Measurements from ENCODE around the gene GALP.
"Not testable (repeated sequence)": the region's sequence is repeated elsewhere in the genome, so short reads cannot be mapped to it uniquely, and the experiment has no call there.

Gene GALP

DNA sequence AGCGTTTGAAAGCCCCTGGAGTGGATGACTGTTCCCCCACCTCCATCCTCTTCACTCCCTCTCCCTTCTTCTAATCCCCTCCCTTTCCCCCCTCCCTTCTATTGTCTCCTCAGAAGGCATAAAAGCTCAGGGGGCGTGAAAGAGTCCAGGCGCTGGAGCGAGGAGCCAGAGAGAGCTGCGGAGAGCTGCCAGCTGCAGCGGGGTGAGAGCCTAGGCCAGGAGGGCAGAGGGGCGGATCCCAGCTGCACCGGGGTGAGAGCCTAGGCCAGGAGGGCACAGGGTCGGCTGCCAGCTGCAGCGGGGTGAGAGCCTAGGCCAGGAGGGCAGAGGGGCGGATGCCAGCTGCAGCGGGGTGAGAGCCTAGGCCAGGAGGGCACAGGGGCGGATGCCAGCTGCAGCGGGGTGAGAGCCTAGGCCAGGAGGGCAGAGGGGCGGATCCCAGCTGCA is at the start of gene GALP:
Gene GALP (plus strand): TSS at position 148 of the 447 bp plus-strand sequence. CDS start 1,101 bp downstream, outside the sequence.
- DNase-seq: not testable (repeated sequence)

- no peak for DNase-seq
These were observed 48.6 kb upstream of the GALP start for GRCh38 chr19:56126983-56127780.

GRCh38 chr19:56130006-56130405 is 45.8 kb upstream of the GALP start:
- DNase-seq: no peak

- DNase-seq: no peak
These were observed 44.2 kb upstream of the GALP start for GRCh38 chr19:56131651-56132050.

- no peak for DNase-seq
These were observed 43.4 kb upstream of the GALP start for GRCh38 chr19:56132316-56132822.

DNA sequence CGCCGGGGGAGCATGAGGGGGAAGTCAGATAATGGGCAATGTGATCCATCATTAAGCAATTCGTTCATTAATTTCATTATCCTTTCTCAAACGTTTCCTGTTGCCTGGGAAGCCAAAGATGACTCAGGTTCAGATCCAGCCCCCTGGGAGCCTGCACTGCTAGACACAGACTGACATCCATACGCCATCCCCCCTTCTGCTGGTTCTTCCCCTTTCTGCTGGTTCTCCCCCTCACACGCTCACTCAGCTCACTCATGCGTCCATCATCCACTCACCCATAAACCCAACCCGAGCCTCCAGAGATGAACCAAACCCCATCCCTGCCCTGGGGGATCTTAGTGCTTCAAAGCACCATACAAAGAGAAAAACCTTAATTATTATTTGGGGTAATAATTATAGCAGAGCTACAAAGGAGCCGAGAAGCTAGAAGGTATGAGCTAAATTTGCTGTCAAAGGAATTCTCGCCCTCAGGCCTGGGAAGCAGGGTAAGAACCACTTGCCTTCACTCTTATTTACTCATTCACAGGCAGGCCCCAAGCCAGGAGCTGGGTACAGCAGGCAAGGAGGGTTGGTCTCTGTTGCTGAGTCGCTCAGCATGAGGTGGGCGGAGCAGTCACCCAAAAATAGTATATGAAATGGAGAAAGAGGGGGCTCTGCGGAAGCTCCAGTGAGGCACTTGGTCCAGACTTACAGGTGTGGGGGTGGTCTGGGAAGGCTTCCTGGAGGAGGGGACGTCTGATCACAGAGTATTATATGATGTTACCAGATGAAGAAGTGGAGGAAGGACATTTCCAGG is 41.8 kb upstream of the GALP start:
- no peak for DNase-seq

DNA sequence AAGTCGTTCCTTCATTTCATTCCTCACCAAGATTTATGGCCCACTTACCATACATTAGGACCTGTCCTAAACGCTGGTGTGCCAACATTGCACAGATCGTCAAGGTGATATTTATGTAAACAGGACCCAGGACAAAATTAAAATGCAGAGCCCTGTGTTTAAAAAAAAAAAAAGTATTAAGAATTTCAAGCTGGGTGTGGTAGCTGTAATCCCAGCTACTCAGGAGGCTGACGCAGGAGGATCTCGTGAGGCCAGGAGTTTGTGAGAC is 41.2 kb upstream of the GALP start:
- DNase-seq: no peak

GRCh38 chr19:56136362-56136761 is 39.4 kb upstream of the GALP start:
- no peak for DNase-seq

DNA sequence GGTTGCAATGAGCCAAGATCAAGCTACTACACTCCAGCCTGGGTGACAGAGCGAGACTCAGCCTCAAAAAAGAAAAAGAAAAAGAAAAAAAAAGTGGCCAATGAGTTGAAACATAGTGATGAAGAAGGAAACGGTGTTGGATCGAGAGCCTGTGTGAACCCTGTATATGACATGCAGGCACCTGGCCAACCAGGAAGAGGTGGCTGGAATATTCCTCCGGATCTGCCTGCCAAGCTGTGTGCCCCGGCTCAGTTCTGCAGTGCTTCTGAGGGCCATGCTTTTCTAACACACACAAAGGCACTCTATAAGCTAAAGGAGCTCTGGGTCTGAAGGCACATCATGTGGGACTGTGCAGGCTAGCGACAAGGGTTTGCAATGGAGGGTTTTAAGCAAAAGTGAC is 38.4 kb upstream of the GALP start:
- DNase-seq: peak; percentile 3

DNA sequence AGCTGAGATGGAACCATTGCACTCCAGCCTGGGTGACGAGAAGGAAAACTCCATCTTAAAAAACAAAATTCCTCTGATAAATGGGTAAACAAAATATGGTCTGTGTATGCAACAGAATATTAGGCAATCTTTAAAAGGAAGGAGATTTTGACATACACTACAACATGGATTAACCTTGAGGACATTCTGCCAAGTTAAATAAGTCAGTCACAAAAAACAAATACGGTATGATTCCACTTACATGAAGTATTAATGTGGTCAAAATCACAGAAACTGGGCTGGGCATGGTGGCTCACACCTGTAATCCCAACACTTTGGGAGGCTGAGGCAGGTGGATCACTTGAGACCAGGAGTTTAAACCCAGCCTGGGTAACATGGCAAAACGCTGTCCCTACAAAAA is 37.7 kb upstream of the GALP start:
- no peak for DNase-seq

DNA sequence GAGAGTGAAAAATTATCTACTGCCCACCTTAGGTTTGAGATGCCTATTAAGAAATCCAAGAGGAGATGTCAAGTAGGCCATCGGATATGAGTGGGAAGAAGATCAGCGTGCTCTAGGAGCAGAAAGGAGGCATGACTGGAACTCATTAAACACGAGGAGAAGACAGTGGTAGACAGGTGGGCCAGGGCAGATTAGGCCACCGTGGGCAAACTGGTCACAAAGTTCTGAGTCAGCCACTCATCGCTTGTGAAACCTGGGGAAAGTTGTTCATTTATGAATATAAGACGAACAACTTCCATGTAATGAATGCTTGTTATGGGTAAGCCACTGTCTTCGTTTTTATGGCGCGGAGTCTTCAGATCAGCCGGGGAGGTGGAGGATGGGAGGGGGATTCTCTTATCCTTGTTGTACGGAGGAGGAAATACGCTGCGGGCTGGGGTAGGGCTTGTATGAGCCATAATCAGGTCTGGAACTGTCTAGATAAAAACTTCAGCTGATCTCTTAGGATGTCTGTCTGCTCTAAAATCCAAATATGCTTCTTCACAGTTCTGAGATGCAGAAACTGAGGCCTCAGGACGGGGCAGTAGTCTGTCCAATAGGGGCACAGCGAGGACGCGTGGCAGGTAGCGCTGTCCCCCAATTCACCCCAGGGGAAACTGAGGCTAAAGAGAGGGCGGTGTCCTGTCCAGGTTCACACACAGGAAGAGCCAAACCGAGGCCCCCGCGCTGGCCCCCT is 35.8 kb upstream of the GALP start:
- DNase-seq: no peak

- peak; percentile 99 for DNase-seq
These were observed 35.0 kb upstream of the GALP start, which contains the start of gene ZNF444 for GRCh38 chr19:56140583-56141416. Gene ZNF444, plus strand, starts transcription at chr19:56141287. Its CDS starts 5,625 bp downstream, at chr19:56146912.

GRCh38 chr19:56141417-56141993 is 34.3 kb upstream of the GALP start:
- peak; percentile 2 for DNase-seq

DNA sequence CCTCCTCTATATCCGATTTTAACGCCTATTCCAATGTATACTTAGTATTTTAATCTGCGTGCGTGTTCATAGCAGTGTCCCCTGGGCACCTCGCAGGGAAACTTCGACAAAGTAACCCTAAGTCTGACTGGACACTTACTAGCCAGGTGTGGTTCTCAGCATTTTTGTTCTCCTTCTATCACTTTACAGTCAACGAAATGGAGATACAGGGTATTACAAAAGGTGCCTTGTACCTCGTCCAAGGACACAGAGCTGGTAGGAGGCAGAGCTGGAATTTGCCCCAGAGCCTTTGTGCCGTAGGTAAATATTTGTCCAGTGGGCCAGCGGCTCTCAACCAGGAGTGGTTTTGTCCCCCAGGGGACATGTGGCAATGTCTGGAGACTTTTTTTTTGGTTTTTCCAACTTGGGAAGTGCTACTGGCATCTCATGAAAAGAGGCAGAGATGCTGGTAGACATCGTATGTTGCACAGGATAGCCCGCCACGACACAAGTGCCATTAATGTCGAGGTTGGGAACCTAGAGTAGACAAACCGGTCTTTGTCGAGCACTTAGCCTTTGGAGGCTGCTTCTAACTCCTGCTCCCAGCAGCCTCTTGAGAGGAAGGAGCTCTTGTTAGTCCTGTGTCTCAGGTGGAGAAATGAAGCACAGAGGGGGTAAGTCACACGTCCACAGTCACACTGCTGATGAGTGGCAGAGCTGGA is 33.6 kb upstream of the GALP start:
- DNase-seq: no peak

- no peak for DNase-seq
These were observed 32.8 kb upstream of the GALP start for GRCh38 chr19:56142897-56143434.

DNA sequence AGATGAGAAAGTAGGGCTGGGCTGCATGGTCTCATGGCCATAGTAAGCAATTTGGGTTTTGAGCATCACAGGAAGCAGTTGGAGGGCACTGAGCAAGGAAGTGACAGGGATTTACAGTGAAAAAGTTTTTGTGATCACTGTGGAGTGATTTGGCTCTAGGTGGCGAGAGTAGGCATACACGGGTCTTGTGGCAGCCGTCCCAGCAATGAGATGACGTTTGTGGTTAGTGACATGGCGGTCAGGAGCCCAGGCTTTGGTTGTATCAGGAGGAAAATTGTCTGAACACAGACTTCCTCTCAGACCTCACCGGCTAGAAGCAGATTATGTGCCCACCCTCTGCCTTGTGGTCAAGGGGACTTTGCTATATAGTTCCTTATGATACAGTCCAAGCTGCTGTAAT is 31.4 kb upstream of the GALP start:
- no peak for DNase-seq

GRCh38 chr19:56144831-56145230 is 31.0 kb upstream of the GALP start:
- DNase-seq: no peak

DNA sequence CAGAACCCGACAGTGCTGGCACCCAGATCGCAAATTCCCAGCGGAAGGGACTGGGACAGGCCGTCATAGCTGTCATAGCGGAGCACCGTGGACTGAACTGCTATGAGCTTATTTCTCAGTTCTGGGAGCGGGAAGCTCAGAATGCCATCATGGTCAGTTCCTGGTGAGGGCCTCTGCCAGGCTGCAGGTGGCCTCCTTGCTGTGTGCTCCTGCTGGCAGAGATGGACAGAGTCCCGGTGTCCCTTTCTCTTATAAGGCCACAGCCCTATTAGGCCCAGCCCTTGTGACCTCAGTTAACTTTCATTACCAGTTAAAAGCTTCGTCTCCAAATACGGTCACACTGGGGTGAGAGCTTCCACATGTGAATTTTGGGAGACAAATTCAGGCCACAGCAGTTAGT is 30.1 kb upstream of the GALP start:
- DNase-seq: no peak

DNA sequence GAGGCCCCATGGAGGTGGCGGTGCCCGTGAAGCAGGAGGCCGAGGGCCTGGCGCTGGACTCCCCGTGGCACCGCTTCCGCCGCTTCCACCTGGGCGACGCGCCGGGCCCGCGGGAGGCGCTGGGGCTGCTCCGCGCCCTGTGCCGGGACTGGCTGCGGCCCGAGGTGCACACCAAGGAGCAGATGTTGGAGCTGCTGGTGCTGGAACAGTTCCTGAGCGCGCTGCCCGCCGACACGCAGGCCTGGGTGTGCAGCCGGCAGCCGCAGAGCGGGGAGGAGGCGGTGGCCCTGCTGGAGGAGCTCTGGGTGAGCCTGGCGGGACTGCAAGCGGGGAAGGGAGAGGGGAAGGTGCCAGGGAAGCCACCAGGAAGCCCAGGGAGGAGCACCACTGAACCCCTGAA is 28.9 kb upstream of the GALP start:
- no peak for DNase-seq

DNA sequence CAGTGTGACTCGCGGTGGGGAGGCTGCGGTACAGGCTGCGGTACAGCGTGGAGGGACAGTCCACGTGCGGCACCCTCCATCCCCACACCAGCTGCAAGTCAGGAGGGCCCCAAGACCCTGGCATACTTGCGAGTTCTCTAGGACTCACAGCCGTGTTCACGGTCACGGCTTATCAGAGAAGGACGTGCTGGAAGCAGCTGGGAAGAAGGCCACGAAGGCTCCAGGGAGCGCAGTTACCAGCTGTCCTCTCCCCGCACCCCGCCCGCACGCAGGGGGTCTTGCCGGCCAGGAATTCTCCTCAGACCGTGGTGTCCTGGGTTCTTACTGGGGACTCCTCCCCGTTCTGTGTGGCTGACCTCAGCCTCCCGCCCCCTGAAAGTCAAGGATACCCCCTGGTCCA is 28.5 kb upstream of the GALP start:
- DNase-seq: no peak

GRCh38 chr19:56148096-56148495 is 27.7 kb upstream of the GALP start:
- DNase-seq: no peak
